ENCODE measurements around the gene CNST.
"Not testable (repeated sequence)": the region's sequence is repeated elsewhere in the genome, so short reads cannot be mapped to it uniquely, and the experiment has no call there.

CNST gene

GRCh38 chr1:246622035-246622652 lies 55.9 kb downstream of the CNST start:
- no peak for DNase-seq

GRCh38 chr1:246624091-246624490 lies 57.8 kb downstream of the CNST start:
- no peak for DNase-seq

- DNase-seq = no peak
Observed at GRCh38 chr1:246629030-246629429, 62.8 kb downstream of the CNST start.

DNA sequence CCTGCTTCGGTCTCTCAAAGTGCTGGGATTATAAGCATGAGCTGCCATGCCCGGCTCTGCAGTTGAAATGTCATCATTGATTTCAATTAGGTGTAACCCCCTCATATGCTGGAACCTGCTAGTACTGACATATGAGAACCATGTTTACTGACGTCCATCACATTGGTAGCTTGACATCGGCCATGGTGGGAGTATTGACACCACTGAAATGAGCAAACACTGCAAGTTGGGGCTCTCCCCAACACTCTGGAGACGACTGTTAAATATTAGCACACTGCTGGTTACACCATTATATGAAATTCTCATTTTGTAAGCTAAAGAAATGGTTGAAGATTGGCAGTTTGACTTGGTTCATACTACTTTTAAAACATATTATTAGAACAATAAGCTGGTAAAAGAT lies 63.7 kb downstream of the CNST start:
- DNase-seq = no peak

DNA sequence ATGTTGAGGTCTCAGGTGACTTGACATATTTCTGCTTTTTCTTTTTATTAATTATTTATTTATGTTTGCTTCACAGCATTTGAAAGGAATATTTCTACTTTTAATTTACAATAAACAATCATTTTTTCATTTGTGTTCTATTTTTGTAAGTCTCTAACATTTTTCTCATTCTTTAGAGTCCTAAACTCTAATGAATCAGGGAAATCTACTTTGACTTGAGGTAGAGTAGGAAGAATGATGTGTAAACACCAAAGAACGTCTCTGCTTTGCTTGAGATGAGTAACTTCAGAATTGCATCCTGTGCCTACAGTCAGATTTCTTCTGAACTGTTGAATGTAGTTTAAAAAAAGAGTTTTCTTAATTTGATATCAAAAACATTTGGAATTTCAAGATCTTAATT lies 65.2 kb downstream of the CNST start:
- no peak for DNase-seq

- no peak for DNase-seq
Observed at GRCh38 chr1:246632281-246633168, 66.3 kb downstream of the CNST start.

DNA sequence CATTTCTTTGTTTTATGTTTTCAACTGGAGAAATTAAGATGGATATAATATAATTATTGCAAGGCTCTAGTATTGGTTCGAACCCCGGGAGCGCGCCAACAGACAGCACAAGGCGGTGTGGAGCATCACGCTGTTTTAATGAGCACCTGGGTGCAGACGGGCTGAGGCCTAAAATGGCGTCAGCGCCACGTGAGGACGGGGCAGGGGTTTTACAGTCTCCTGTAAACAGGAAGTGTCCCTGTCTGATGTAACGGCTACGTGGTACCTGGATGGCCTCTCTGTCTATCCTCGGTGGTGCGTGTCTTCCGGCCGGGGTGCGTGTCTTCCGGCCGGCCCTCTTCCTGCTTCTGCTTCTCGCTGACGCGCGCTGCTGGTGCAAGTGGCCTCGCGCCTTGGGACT lies 68.4 kb downstream of the CNST start:
- DNase-seq = not testable (repeated sequence)

GRCh38 chr1:246638941-246639655 lies 72.8 kb downstream of the CNST start:
- DNase-seq = no peak

DNA sequence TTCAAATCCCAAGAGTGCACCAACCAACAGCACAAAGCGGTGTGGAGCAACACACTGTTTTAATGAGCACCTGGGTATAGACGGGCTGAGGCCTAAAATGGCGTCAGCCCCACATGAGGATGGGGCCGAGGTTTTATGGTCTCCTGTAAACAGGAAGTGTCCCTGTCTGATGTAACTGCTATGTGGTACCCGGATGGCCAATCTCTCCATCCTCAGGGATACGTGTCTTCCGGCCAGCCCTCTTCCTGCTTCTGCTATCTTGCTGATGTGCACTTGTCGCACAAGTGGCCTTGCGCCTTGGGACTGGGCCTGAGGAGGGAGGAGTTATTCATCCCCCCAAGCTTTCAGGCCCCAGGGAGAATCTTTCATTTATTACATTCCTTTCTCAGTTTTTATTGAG lies 73.5 kb downstream of the CNST start:
- no peak for DNase-seq

GRCh38 chr1:246640747-246641146 lies 74.5 kb downstream of the CNST start:
- no peak for DNase-seq

GRCh38 chr1:246641394-246641793 lies 75.1 kb downstream of the CNST start:
- DNase-seq = no peak

DNA sequence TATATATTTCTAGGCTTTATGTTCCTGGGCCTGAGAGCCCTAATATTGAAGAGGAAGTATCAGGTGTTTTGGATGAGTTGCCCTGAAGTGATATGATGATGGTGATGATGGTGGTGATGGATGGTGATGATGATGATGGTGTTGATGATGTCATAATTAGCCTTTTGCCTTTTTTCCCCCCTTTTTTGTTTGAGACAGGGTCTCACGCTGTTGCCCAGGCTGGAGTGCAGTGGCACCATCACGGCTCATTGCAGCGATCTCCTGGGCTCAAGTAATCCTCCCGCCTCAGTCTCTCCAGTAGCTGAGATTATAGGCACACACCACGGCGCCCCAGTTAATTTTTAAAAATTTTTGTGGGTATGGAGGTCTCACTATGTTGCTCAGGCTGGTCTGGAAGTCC lies 76.5 kb downstream of the CNST start:
- DNase-seq = no peak

DNA sequence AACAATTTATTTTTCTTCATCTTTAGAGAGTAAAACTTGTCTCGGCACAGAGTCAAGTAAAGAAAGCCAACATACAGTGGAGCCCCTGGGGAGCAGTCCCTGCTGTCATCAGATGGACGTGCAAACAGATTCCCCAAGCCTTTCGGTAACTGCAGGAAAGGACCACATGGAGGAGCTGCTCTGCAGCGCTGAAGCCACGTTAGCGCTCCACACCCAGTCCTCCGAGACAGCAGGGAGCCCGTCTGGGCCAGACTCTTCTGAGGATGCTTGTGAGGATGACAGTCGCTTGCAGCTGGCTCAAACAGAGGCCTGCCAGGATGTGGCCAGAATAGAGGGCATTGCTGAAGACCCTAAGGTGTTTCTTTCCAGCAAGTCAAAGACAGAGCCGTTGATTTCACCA lies 80.9 kb downstream of the CNST start:
- DNase-seq = no peak

GRCh38 chr1:246647513-246647912 lies 81.3 kb downstream of the CNST start:
- DNase-seq = no peak

DNA sequence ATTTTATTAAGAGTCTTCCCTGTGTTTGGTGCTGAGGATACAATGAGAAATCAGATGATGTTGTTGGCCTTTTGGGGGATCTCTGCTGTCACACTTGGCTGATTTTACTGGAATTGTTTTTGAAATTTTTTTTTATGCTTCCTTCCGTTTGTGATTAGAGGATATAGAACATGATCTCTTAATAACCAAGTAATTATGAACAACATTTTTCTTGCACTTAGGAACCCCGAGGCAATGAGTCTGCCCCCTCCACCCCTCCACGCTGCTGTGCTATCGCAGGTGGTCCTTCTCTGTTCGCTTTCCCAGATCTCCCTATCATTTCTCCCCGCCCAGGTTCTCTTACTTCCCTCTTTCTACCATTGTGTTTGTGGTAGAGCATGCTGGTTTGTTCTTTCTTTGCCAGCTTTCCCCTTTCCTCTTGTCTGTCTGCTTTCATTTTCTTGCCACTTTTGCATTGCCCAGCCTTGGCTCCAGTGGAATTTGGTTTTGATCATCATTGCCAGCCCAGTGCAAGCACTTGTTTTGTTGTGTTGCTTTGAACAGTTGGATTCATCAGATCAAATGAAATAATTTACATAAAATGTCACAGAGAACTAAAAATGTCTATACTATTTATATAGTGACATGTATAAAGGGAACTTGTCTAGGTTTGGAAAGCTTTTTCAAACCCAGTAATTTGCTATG lies 84.9 kb downstream of the CNST start:
- no peak for DNase-seq

DNA sequence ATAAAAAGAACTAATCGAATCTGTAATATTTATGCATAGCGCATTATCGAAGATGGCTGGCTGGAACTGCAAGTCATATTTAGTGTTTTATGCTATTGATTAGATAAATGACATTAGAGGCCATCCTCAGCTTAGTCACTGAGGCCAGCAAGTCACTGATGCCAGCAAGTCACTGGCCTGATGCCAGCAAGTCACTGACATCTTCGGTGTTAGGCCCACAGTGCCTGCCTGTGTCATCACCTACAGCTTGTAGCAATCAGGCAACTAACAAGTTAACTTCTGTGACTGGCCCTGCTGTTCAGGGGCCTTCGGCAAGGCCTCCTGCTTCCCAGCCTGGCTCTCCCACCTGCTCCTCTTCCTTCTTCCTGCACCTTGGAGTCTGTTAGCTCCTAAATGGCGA lies 92.3 kb downstream of the CNST start:
- DNase-seq = no peak

DNA sequence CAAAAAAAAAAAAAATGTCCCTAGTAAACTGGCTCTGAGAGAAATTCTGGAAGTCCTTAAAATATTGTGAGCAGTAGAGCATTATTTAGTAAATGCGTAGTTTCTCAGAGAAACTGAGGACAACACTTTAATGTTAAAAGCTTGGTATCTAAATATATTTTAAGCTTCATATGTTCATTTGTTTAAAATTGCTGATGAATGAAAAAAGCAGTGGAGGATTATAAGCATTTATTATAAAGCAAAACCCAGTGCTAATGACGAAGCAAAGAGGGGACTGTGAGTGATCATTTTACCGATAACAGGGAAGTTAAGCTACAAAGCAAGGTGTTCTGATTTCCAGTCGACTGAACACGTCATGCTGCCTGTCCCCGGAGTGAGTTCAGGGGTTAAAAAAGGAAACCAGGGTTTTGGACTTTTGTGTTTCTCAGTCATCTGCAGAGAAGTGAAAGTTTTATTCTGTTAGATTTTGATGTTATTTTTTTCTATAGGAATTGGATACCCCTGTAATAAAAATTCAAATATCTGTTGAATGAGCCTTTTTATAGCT lies 93.4 kb downstream of the CNST start:
- DNase-seq = no peak

- no peak for DNase-seq
Observed at GRCh38 chr1:246661451-246661850, 95.2 kb downstream of the CNST start.

DNA sequence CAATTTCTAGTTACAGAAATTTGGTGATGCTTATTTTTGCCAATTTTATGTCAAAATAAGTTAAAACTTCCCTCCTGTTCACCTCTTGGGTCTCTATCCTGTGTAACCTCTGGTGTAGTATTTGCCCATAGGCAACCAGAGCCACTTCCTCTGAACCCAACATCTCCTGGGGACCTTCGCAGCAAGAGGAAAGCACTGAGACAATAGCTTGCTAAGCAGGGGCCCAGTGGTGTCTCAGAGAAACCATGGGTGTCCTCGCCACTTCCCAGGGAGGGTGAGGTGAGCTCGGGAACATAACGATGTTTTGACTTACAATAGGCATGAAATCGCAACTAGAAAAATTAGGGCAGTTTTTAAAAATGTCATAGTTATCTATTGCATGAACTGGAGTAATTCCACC lies 101.5 kb downstream of the CNST start:
- no peak for DNase-seq

DNA sequence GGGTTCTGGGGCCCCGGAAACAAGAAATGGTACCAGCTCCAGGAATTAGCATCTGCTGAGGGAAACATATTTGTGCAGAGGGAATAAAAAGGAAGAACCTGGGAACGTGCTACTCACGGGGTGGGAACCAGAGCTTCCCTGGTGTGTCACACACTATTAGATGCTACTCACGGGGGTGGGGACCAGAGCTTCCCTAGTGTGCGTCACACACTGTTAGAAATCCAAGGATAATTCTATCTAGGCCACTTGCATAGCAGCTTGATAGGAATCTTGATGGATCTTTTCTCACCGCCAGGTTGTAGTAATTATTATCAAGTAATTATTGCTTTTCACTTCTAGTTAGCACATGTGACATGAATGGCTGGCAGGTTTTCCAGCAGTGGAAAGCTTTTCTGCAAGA lies 103.4 kb downstream of the CNST start:
- DNase-seq = no peak

GRCh38 chr1:246674049-246674448 lies 107.8 kb downstream of the CNST start:
- DNase-seq = no peak

DNA sequence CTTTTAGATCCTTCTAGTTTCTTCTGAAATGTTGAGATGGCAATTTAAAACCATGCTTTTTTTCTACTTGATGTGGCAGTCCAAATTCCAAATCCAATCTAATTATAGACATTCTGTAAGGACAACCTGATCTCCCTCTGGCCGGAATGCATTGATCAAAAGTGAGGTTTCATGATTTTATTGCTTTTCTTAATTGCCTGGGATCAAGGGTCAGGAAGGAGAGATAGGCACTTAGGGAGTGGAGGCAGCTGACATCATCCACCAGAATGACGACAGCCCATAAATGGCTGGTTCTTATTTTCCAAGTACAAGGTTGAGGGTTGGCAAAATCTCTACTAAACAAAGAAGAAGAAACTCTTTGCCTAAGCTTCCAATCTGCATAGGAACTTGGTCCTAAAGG lies 111.6 kb downstream of the CNST start:
- DNase-seq = no peak
